Cardiac muscle cell (in vitro differentiated cells and primary cell): ENCODE data around the gene PARP12. TPM values are rescaled to one million over a fixed set of nuclear protein-coding genes. Genes with fewer than 3 reads are reported as not detected.

Source experiments
- DNase-seq, 2 donors: peaks; one replicate each; pipeline versions ENCODE4 v3.0.0 to v3.0.0-alpha.2; 2010 to 2017; ENCODE audit warnings: low read depth in 1 of 2, low spot score in 1 of 2
- H3K27ac ChIP-seq: fragments of 200-600 bp; sonication (generic); 2 replicates; pipeline ENCODE4 v1.5.1; 2016
- H3K27me3 ChIP-seq: fragments of 200-600 bp; sonication (generic); 2 replicates; pipeline ENCODE4 v1.6.0; 2016; ENCODE audit warnings: control low read depth
- H3K36me3 ChIP-seq: fragments of 200-600 bp; sonication (generic); 2 replicates; pipeline ENCODE4 v1.5.1; 2016; ENCODE audit warnings: control low read depth
- H3K4me1 ChIP-seq: fragments of 200-600 bp; sonication (generic); 2 replicates; pipeline ENCODE4 v1.8.1; 2017; ENCODE audit warnings: low read depth, mild to moderate bottlenecking, mixed run types
- H3K4me3 ChIP-seq: fragments of 200-600 bp; sonication (generic); 2 replicates; pipeline ENCODE4 v1.5.1; 2016; ENCODE audit warnings: mild to moderate bottlenecking
- H3K9me3 ChIP-seq: fragments of 200-600 bp; sonication (generic); 2 replicates; pipeline ENCODE4 v1.5.1; 2017; ENCODE audit warnings: low read depth, mild to moderate bottlenecking, control low read depth
- CTCF ChIP-seq: IDR thresholded peaks from 2 replicates; pipeline ENCODE4 v1.5.1; 2012; ENCODE audit warnings: low read depth, mild to moderate bottlenecking, low read length
- polyA plus RNA-seq: library from polyadenylated mRNA; unstranded; fragments of >200 nt; fragmentation: Nextera tagmentation; extraction: Ambion mirVana; gene quantifications from 2 replicates; pipeline ENCODE4 v1.2.1, GENCODE V29; 2016
- total RNA-seq: library from RNA; depleted of rRNA; stranded (reverse); fragments of >200 nt; gene quantifications from 2 replicates; pipeline ENCODE4 v1.2.3, GENCODE V29; 2016

The PARP12 gene
- total and polyA plus RNA-seq, 2 experiments from 2014 or later, result 0.45 to 2.2 TPM

GRCh38 chr7:139999516-139999915, 63.2 kb downstream of the PARP12 start:
- no peaks in the 10 kb centered on the region for H3K27me3 ChIP-seq
- no peak for TF ChIP-seq CTCF
- H3K9me3 ChIP-seq, result no peaks in the 10 kb centered on the region
- no peaks in the 10 kb centered on the region for H3K36me3 ChIP-seq
- H3K27ac ChIP-seq, result no peak overlapping the region
- H3K4me3 ChIP-seq, result no peak overlapping the region
- no peak for DNase-seq
- H3K4me1 ChIP-seq, result peaks cover 8% of the 10 kb centered on the region

- DNase-seq, result no peak
- Histone ChIP-seq H3K27me3 (no peaks in the 10 kb centered on the region), H3K9me3 (no peaks in the 10 kb centered on the region), H3K36me3 (no peaks in the 10 kb centered on the region), H3K4me1 (peaks cover 9% of the 10 kb centered on the region), H3K27ac (no peak overlapping the region), H3K4me3 (no peak overlapping the region)
- TF ChIP-seq CTCF, result no peak
These were observed 64.2 kb downstream of the PARP12 start for GRCh38 chr7:139998572-139998971.

GRCh38 chr7:139995017-139995915, 67.5 kb downstream of the PARP12 start:
- no peaks in the 10 kb centered on the region for H3K9me3 ChIP-seq
- peak; percentile 36 to 72 for DNase-seq
- no peak for TF ChIP-seq CTCF
- no peak overlapping the region for H3K4me3 ChIP-seq
- H3K36me3 ChIP-seq, result no peaks in the 10 kb centered on the region
- H3K27ac ChIP-seq, result peak overlapping the region; percentile 50
- H3K4me1 ChIP-seq, result peaks cover 9% of the 10 kb centered on the region
- no peaks in the 10 kb centered on the region for H3K27me3 ChIP-seq

- Histone ChIP-seq H3K27me3 (no peaks in the 10 kb centered on the region), H3K36me3 (no peaks in the 10 kb centered on the region), H3K27ac (peak overlapping the region; percentile 50), H3K4me1 (peaks cover 9% of the 10 kb centered on the region), H3K4me3 (no peak overlapping the region), H3K9me3 (no peaks in the 10 kb centered on the region)
- DNase-seq, result no peak
- TF ChIP-seq CTCF, result no peak
These were observed 68.4 kb downstream of the PARP12 start for GRCh38 chr7:139994356-139994755.

GRCh38 chr7:139993592-139993991, 69.2 kb downstream of the PARP12 start:
- Histone ChIP-seq H3K27me3 (no peaks in the 10 kb centered on the region), H3K36me3 (no peaks in the 10 kb centered on the region), H3K27ac (no peak overlapping the region), H3K4me3 (no peak overlapping the region), H3K4me1 (peaks cover 9% of the 10 kb centered on the region), H3K9me3 (no peaks in the 10 kb centered on the region)
- no peak for TF ChIP-seq CTCF
- no peak for DNase-seq
